GM06990 (cell line): Measurements from ENCODE around the gene TEK.

Source experiments
- DNase-seq: peaks from one replicate; pipeline ENCODE4 v3.0.0-alpha.2; 2011; ENCODE audit not compliant: insufficient read length; ENCODE audit errors: extremely low read depth
- H3K27me3 ChIP-seq: replicated peaks from 2 replicates; pipeline ENCODE4 v1.6.0; 2011; ENCODE audit warnings: low read length; ENCODE audit not compliant: control insufficient read depth, insufficient read depth
- H3K36me3 ChIP-seq: 2 replicates; pipeline ENCODE4 v1.5.1; 2011; ENCODE audit warnings: low read length; ENCODE audit not compliant: control insufficient read depth, insufficient read depth
- H3K4me3 ChIP-seq: replicated peaks from 2 replicates; pipeline ENCODE4 v1.5.1; 2011; ENCODE audit warnings: low read depth, mild to moderate bottlenecking, control low read depth, low read length
- TF ChIP-seq, protein P1 (sequence below): IDR thresholded peaks from 2 replicates; pipeline ENCODE4 v1.5.1; 2011; ENCODE audit warnings: low read length, control low read depth, mild to moderate bottlenecking, inconsistent platforms; ENCODE audit not compliant: insufficient read depth, poor library complexity, severe bottlenecking

The TEK gene

DNA sequence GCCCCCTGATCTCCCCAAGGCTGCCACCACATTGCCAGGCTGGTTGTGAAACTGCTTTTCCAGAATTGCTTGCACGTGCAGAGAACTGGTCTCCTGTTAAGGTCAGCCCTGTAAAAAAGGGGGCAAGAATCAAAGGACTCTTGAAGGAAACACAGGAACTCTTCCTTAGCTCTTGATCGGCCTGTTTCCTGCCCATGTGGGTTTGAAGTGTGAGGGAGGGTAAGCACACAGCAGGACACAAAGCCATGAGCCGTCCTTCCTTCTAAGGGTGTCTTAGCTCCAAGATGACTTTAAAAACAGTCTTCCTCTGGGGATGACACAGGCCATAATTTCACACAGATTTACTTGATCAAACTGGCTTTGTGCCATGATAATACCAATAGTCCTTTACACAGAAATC lies 36.1 kb downstream of the TEK start:
- TF ChIP-seq, protein P1, sequence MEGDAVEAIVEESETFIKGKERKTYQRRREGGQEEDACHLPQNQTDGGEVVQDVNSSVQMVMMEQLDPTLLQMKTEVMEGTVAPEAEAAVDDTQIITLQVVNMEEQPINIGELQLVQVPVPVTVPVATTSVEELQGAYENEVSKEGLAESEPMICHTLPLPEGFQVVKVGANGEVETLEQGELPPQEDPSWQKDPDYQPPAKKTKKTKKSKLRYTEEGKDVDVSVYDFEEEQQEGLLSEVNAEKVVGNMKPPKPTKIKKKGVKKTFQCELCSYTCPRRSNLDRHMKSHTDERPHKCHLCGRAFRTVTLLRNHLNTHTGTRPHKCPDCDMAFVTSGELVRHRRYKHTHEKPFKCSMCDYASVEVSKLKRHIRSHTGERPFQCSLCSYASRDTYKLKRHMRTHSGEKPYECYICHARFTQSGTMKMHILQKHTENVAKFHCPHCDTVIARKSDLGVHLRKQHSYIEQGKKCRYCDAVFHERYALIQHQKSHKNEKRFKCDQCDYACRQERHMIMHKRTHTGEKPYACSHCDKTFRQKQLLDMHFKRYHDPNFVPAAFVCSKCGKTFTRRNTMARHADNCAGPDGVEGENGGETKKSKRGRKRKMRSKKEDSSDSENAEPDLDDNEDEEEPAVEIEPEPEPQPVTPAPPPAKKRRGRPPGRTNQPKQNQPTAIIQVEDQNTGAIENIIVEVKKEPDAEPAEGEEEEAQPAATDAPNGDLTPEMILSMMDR, result no peak
- Histone ChIP-seq H3K4me3 (no peak overlapping the region), H3K27me3 (no peaks in the 10 kb centered on the region), H3K36me3 (no peaks in the 10 kb centered on the region)
- no peak for DNase-seq

DNA sequence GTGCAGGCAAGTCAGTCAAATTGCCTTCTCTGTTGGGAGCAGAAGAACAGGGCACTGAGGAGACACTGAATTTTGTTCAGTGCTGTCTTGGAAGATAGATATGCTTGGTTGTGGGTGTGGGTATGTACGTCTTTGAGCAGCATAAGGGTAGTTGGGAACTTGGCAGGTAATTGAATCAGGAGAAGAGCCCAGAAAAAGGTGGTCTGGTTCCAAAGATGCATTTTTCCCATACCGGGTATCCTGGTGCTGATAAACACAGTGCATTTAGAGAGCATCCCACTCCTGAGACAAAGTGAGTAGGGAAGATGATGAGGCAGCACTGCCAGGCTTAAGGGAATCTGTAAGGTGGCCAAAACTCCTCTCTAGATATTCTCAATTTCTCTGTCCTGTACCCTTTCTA lies 40.6 kb downstream of the TEK start:
- DNase-seq, result no peak
- no peaks in the 10 kb centered on the region for H3K27me3 ChIP-seq
- H3K4me3 ChIP-seq, result no peak overlapping the region
- TF ChIP-seq, protein P1, result no peak
- H3K36me3 ChIP-seq, result no peaks in the 10 kb centered on the region

DNA sequence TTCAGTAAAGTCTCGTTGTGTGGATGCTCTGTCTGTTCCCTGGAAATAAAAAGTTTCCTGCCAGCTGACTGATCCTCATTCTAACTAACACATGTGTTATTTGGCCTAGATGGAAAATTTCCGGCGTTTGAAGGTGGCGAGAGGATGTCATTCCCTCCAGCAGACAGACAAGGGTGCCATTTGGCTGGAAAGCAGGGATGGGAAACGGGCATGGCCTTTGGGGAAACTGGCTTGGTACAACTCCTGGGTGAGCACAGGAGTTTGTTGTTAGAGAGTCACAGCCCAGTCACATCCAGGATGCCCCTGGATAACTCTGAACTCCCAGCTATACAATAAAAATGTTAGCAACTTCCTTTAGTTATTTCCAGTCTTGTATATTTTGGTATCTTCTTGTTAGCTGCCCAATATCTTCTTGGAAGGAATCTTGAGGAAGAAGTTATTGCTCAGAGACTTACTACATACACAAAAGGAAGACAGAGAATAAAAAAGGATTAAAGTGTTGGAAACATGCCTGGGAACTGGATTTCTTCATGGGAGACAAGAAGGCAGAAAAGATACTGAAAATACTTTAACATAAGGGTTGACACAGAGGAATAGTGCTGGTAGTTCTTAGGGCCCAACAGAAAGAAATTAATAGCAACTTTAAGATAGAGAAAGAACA lies 41.9 kb downstream of the TEK start:
- TF ChIP-seq, protein P1, result no peak
- Histone ChIP-seq H3K27me3 (no peaks in the 10 kb centered on the region), H3K4me3 (no peak overlapping the region), H3K36me3 (no peaks in the 10 kb centered on the region)
- no peak for DNase-seq

DNA sequence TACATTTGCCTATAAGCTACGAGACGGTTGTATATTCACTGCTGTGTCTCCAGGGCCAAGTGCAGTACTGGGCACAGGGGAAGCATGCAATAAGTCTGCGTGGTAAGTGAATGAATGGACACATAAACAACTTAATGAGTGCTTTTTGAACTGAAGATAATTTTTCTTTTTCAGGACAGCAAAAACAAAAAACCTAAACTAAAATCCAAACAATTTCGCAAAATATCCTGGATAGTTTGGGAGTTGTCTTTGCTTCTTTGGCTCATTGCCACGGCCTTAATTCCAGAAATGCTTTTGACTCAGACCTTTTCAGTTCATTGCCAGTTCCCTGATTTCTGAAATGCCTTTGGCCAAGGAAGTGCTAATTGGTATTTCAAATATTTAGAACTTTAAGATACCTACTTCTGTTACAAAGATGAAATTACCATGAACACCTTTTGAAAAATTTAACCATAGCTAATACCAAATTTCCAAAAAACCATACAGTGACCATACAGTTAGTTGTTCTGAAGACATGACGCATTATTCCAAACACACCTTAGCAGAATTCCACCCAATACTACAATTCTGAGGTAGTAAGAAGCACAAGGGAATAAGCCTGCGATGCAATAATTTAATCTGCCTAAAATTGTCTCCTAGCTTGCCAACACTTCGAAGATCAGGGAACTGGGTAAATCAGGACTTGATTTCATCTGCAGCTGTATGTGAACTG lies 42.8 kb downstream of the TEK start:
- TF ChIP-seq, protein P1, result no peak
- no peak for DNase-seq
- no peak overlapping the region for H3K4me3 ChIP-seq
- H3K36me3 ChIP-seq, result no peaks in the 10 kb centered on the region
- H3K27me3 ChIP-seq, result no peaks in the 10 kb centered on the region

DNA sequence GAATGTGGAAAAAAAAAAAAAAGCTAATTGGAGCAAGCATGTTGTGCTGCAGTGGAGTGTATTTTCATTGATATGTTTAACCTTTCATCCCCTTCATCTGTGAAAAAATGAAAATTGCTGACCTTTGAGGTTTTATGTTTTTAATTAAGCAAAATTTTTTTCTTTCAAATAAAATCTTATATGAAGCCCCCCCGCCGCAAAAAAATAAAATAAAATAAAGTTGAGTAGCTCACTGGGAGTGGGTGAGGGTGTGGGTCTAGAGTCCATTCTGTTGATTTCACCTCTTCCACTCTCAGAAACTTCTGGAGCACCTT lies 43.3 kb downstream of the TEK start:
- no peaks in the 10 kb centered on the region for H3K36me3 ChIP-seq
- no peak for DNase-seq
- no peak overlapping the region for H3K4me3 ChIP-seq
- TF ChIP-seq, protein P1, result no peak
- H3K27me3 ChIP-seq, result no peaks in the 10 kb centered on the region
